Measurements from ENCODE around the gene NUP88.
"Not testable (repeated sequence)": the region's sequence is repeated elsewhere in the genome, so short reads cannot be mapped to it uniquely, and the experiment has no call there.

DNA sequence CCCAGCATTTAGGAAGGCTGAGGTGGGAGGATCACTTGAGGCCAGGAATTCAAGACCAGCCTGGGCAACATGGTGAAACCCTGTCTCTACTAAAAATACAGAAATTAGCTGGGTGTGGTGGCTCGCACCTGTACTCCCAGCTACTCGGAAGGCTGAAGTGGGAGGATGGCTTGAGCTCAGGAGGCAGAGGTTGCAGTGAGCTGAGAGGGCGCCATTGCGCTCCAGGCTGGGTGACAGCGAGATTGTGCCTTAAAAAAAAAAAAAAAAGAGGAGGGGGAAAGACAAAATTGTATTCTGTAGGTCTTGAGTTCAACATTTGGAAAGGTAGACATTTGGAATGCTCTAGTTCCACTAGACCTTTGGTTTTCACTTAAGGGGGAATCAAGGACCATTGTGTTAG lies 11.8 kb upstream of the NUP88 start:
- not testable (repeated sequence) for TF ChIP-seq EZH2 (IDR thresholded peaks at IDR 0.05; ENCODE audit: insufficient read depth, poor library complexity, severe bottlenecking); EZH2phosphoT487 (IDR thresholded peaks at IDR 0.05; ENCODE audit: insufficient read depth, low read depth)

Measured in GM23248 (cell line).